Tibial nerve (tissue), 4 donors: ENCODE measurements around the gene SMCO2. TPM values are rescaled to one million over a fixed set of nuclear protein-coding genes. Genes with fewer than 3 reads are reported as not detected.

ENCODE experiments used
- DNase-seq, 2 donors: peaks; one replicate each; pipeline ENCODE4 v3.0.0-alpha.2; 2019; ENCODE audit warnings: low spot score in 2 of 2
- H3K27ac ChIP-seq, 4 donors: fragments of 200-600 bp; sonication (generic) in 3 of 4; one replicate each; pipeline ENCODE4 v1.5.1; 2017 to 2019; ENCODE audit warnings: mild to moderate bottlenecking in 1 of 4
- H3K27me3 ChIP-seq, 2 donors: fragments of 200-600 bp; sonication (generic) in 1 of 2; one replicate each; pipeline versions ENCODE4 v1.5.1 to v1.6.0; 2017 to 2019
- H3K36me3 ChIP-seq, 3 donors: fragments of 200-600 bp; sonication (generic); one replicate each; pipeline ENCODE4 v1.5.1; 2018 to 2019
- H3K4me1 ChIP-seq, 4 donors: fragments of 200-600 bp; sonication (generic) in 3 of 4; one replicate each; pipeline ENCODE4 v1.5.1; 2017 to 2019
- H3K4me3 ChIP-seq, 4 donors: fragments of 200-600 bp; sonication (generic) in 3 of 4; one replicate each; pipeline ENCODE4 v1.5.1; 2017 to 2019; ENCODE audit warnings: mild to moderate bottlenecking in 1 of 4, moderate library complexity in 1 of 4
- H3K9me3 ChIP-seq, 4 donors: fragments of 200-600 bp; sonication (generic) in 3 of 4; one replicate each; pipeline ENCODE4 v1.5.1; 2017 to 2019
- CTCF ChIP-seq, 5 experiments: fragments of 200-600 bp in 3 of 5; fragments of 450-650 bp in 2 of 5; sonication (generic) in 3 of 5; IDR thresholded peaks; one replicate each; pipeline ENCODE4 v1.5.1; 2016 to 2019; ENCODE audit warnings: antibody characterized with exemption in 5 of 5, mild to moderate bottlenecking in 3 of 5, moderate library complexity in 2 of 5
- EP300 ChIP-seq, 2 donors: sonication (generic); formaldehyde crosslinking; IDR thresholded peaks; one replicate each; pipeline ENCODE4 v1.6.1; 2017; ENCODE audit warnings: antibody characterized with exemption in 2 of 2, mild to moderate bottlenecking in 1 of 2
- POLR2A ChIP-seq, 2 donors: fragments of 450-650 bp; IDR thresholded peaks; one replicate each; pipeline ENCODE4 v1.6.1; 2017; ENCODE audit warnings: antibody characterized with exemption in 2 of 2, mild to moderate bottlenecking in 2 of 2, moderate library complexity in 2 of 2
- WGBS, 2 donors: methylation state at CpG; one replicate each; pipeline ENCODE4 v1.1.5; 2018; 5-methylcytosine and 5-hydroxymethylcytosine counted together
- total RNA-seq, 4 donors: library from RNA; depleted of rRNA; stranded (reverse); fragments of >200 nt; gene quantifications; one replicate each; pipeline ENCODE4 v1.1.0, GENCODE V29; 2016

SMCO2 gene
- total RNA-seq, 4 donors from 2014 or later, result not detected

GRCh38 chr12:27527512-27527911 is 81.0 kb downstream of the SMCO2 start:
- H3K4me1 ChIP-seq, result peaks cover 0 to 24% (median 6%) of the 10 kb centered on the region in 4 donors
- DNase-seq, result no peak
- H3K36me3 ChIP-seq, result no peaks in the 10 kb centered on the region
- no peaks in the 10 kb centered on the region for H3K9me3 ChIP-seq
- 81 to 84% methylated on average over 9 of the region's 9 CpGs for WGBS, 2 donors
- H3K27ac ChIP-seq, result no peak overlapping the region
- no peak overlapping the region for H3K4me3 ChIP-seq
- H3K27me3 ChIP-seq, result no peaks in the 10 kb centered on the region
- no peak for TF ChIP-seq CTCF (IDR thresholded peaks at IDR 0.05)
- TF ChIP-seq POLR2A (IDR thresholded peaks at IDR 0.05), result no peak
- no peak for TF ChIP-seq EP300 (IDR thresholded peaks at IDR 0.05)

GRCh38 chr12:27528788-27529187 is 82.3 kb downstream of the SMCO2 start:
- Histone ChIP-seq H3K27me3 (no peaks in the 10 kb centered on the region), H3K4me1 (peaks cover 0 to 22% (median 3%) of the 10 kb centered on the region in 4 donors), H3K27ac (no peak overlapping the region), H3K9me3 (no peaks in the 10 kb centered on the region), H3K4me3 (no peak overlapping the region), H3K36me3 (no peaks in the 10 kb centered on the region)
- no peak for DNase-seq
- 73 to 74% methylated on average over 3 of the region's 3 CpGs for WGBS, 2 donors
- TF ChIP-seq EP300 (IDR thresholded peaks at IDR 0.05) (no peak), POLR2A (IDR thresholded peaks at IDR 0.05) (no peak)

GRCh38 chr12:27530157-27530922 is 83.8 kb downstream of the SMCO2 start:
- Histone ChIP-seq H3K27ac (no peak overlapping the region), H3K9me3 (no peaks in the 10 kb centered on the region), H3K4me3 (no peak overlapping the region), H3K36me3 (no peaks in the 10 kb centered on the region), H3K4me1 (peaks cover 0 to 22% (median 3%) of the 10 kb centered on the region in 4 donors), H3K27me3 (no peaks in the 10 kb centered on the region)
- 77 to 81% methylated on average over 7 of the region's 7 CpGs for WGBS, 2 donors
- DNase-seq, result no peak
- TF ChIP-seq EP300 (IDR thresholded peaks at IDR 0.05) (no peak), CTCF (IDR thresholded peaks at IDR 0.05) (no peak), POLR2A (IDR thresholded peaks at IDR 0.05) (no peak)

GRCh38 chr12:27531896-27532295 is 85.4 kb downstream of the SMCO2 start:
- Histone ChIP-seq H3K27ac (no peak overlapping the region), H3K9me3 (no peaks in the 10 kb centered on the region), H3K27me3 (no peaks in the 10 kb centered on the region), H3K36me3 (no peaks in the 10 kb centered on the region), H3K4me3 (no peak overlapping the region), H3K4me1 (peaks cover 0 to 12% (median 0%) of the 10 kb centered on the region in 4 donors)
- no peak for DNase-seq
- TF ChIP-seq POLR2A (IDR thresholded peaks at IDR 0.05), result no peak
- no peak for TF ChIP-seq CTCF (IDR thresholded peaks at IDR 0.05)
- no peak for TF ChIP-seq EP300 (IDR thresholded peaks at IDR 0.05)
- WGBS, 2 donors, result 72 to 81% methylated on average over 4 of the region's 4 CpGs

- Histone ChIP-seq H3K36me3 (no peaks in the 10 kb centered on the region), H3K4me1 (peaks cover 0 to 21% (median 13%) of the 10 kb centered on the region in 4 donors), H3K27ac (no peak overlapping the region), H3K4me3 (no peak overlapping the region), H3K9me3 (no peaks in the 10 kb centered on the region), H3K27me3 (no peaks in the 10 kb centered on the region)
- no peak for TF ChIP-seq CTCF (IDR thresholded peaks at IDR 0.05)
- no peak for TF ChIP-seq EP300 (IDR thresholded peaks at IDR 0.05)
- TF ChIP-seq POLR2A (IDR thresholded peaks at IDR 0.05), result no peak
- DNase-seq, result no peak
- 80 to 83% methylated on average over 6 of the region's 6 CpGs for WGBS, 2 donors
Observed at GRCh38 chr12:27534060-27534764, 87.7 kb downstream of the SMCO2 start.
